Choroid plexus epithelial cell (primary cell): ENCODE measurements around the gene ATOX1.

Experiments
- DNase-seq: peaks from one replicate; pipeline ENCODE4 v3.0.0-alpha.2; 2010; ENCODE audit warnings: low read depth
- H3K4me3 ChIP-seq: 2 replicates; pipeline ENCODE4 v1.5.1; 2011; ENCODE audit warnings: low read depth, mild to moderate bottlenecking, control low read depth, low read length, moderate library complexity
- TF ChIP-seq, protein P1 (sequence below): conservative IDR thresholded peaks from 2 replicates; pipeline ENCODE4 v1.5.1; 2011; ENCODE audit warnings: low read depth, mild to moderate bottlenecking, control low read depth, inconsistent platforms, low read length, moderate library complexity

Gene ATOX1

DNA sequence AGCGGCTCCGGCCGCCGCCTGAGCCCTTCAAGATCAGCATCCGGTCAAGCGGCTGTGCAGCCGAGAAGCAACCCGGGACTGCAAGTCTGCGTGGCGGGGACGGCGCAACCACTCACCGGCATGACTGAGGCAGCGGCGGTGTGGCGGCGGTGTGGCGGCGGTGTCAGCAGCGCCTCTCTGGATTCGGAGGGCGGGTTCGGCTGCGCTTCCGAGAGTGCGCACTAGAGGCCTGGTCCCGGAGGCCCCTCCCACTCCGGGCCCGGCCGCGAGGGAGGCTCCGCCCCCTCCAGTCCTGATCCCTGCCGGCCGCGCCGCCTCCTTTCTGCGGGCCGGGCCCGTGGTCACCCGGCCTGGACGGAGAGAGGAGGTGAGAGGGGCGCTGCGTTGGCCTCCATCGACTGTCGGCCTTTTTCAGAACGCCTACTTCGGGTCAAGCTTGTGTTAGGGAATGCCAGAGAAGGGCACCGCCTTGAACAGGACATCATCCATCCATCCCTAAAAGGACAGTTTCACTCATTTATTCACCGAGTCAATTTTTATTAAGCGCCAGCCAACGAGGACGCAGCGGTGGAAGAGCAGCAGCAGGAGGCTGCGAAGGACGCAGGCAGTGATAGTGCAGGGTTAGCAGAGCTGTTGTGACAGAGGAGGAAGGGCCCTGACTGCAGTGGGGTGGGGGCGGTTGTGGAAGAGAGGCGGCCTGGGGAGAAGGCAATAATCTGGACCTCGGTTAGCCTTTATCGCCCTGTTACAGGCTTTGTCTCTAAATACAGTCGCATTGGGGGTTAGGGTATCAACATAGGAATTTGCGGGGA, at the start of gene ATOX1:
TSS of gene ATOX1 (minus strand) at position 202 of the 812 bp plus-strand sequence. CDS start at position 122, 80 bp downstream.
- DNase-seq, result peak; percentile 90
- TF ChIP-seq, protein P1, sequence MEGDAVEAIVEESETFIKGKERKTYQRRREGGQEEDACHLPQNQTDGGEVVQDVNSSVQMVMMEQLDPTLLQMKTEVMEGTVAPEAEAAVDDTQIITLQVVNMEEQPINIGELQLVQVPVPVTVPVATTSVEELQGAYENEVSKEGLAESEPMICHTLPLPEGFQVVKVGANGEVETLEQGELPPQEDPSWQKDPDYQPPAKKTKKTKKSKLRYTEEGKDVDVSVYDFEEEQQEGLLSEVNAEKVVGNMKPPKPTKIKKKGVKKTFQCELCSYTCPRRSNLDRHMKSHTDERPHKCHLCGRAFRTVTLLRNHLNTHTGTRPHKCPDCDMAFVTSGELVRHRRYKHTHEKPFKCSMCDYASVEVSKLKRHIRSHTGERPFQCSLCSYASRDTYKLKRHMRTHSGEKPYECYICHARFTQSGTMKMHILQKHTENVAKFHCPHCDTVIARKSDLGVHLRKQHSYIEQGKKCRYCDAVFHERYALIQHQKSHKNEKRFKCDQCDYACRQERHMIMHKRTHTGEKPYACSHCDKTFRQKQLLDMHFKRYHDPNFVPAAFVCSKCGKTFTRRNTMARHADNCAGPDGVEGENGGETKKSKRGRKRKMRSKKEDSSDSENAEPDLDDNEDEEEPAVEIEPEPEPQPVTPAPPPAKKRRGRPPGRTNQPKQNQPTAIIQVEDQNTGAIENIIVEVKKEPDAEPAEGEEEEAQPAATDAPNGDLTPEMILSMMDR, result no peak
- peak within 1 kb of the TSS; percentile 89 for H3K4me3 ChIP-seq

- no peak for DNase-seq
- TF ChIP-seq, protein P1, result no peak
- no peak overlapping the region for H3K4me3 ChIP-seq
Measured at GRCh38 chr5:151805414-151806223, 47.2 kb upstream of the ATOX1 start.

DNA sequence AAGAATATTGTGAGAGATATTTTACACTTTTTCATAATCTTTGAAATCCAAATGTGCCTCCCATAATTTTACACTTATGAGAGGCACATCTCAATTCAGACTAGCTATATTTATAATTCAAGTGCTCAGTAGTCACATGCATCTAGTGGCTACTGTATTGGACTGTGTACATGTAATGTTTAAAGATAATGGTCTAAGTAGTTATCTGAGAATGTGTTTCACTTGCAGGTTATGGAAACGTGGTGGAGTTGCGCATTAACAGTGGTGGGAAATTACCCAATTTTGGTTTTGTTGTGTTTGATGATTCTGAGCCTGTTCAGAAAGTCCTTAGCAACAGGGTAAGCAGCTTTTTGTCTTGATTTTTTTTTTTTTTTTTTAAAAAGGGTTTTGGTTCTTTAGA, 42.1 kb upstream of the ATOX1 start:
- no peak for DNase-seq
- H3K4me3 ChIP-seq, result no peak overlapping the region
- TF ChIP-seq, protein P1, result no peak

GRCh38 chr5:151799407-151799806, 41.0 kb upstream of the ATOX1 start:
- DNase-seq, result peak; percentile 48
- TF ChIP-seq, protein P1, result no peak
- no peak overlapping the region for H3K4me3 ChIP-seq

- TF ChIP-seq, protein P1, result no peak
- H3K4me3 ChIP-seq, result no peak overlapping the region
- no peak for DNase-seq
Measured at GRCh38 chr5:151798674-151799073, 40.2 kb upstream of the ATOX1 start.

GRCh38 chr5:151795426-151795825, 37.0 kb upstream of the ATOX1 start:
- TF ChIP-seq, protein P1, result no peak
- DNase-seq, result no peak
- H3K4me3 ChIP-seq, result no peak overlapping the region
